Hematopoietic multipotent progenitor cell (in vitro differentiated cells): ENCODE results near the gene FAR1. TPM values are rescaled to one million over a fixed set of nuclear protein-coding genes. Genes with fewer than 3 reads are reported as not detected.
A peak's percentile ranks its signal among the peaks of the same experiment; 100 is the strongest.

Source experiments
- DNase-seq, 3 donors: peaks; one replicate each; pipeline ENCODE4 v3.0.0-alpha.2; 2011 to 2015; ENCODE audit warnings: low read depth in 2 of 3, low spot score in 2 of 3
- small RNA-seq: library from RNA; depleted of rRNA; stranded (forward); fragments of <200 nt; gene quantifications from one replicate; pipeline ENCODE3, GENCODE V24; 2012
- total RNA-seq: library from RNA; depleted of rRNA; stranded (reverse); fragments of >200 nt; gene quantifications from one replicate; pipeline ENCODE4 v1.2.3, GENCODE V29; 2012

FAR1 gene
- total RNA-seq, 1 donor: 23.2 TPM

GRCh38 chr11:13775471-13775870, 107.0 kb downstream of the FAR1 start:
- no peak for DNase-seq

GRCh38 chr11:13776134-13776815, 107.8 kb downstream of the FAR1 start:
- DNase-seq: peak in 2 of 3 donors; percentile 28 to 59

- no peak for DNase-seq
Measured at GRCh38 chr11:13777341-13777985, 109.0 kb downstream of the FAR1 start.

- DNase-seq: no peak
Measured at GRCh38 chr11:13778345-13778744, 109.9 kb downstream of the FAR1 start.

- no peak for DNase-seq
Measured at GRCh38 chr11:13781153-13781552, 112.7 kb downstream of the FAR1 start.

Small RNA genes within 50 kb of the gene (small RNA-seq; reads per million reads assigned to genes)
- gene AC013828.1 (not detected), gene RF00019 (not detected), gene RPL39P26 (not detected)

Other genes starting within 250 kb of the FAR1 start
- gene BTBD10, start 205.4 kb upstream of the FAR1 start, total RNA-seq: 15.1 TPM
- not detected for gene PTH, start 172.7 kb upstream of the FAR1 start, total RNA-seq